ENCODE results near the gene YWHAG.
A peak's percentile ranks its signal among the peaks of the same experiment; 100 is the strongest.
"Not testable (repeated sequence)": the region's sequence is repeated elsewhere in the genome, so short reads cannot be mapped to it uniquely, and the experiment has no call there.

YWHAG gene

GRCh38 chr7:76371396-76371795 is 12.6 kb upstream of the YWHAG start:
- Histone ChIP-seq H3K27ac (no peak overlapping the region), H3K36me3 (ENCODE audit: control insufficient read depth, insufficient read depth, low read length) (no peaks in the 10 kb centered on the region), H2AFZ (no peak overlapping the region), H3K4me1 (peaks cover 8% of the 10 kb centered on the region), H3K4me3 (ENCODE audit: low read depth, low read length) (no peak overlapping the region), H3K4me2 (ENCODE audit: low read length) (no peak overlapping the region), H3K9me3 (ENCODE audit: control insufficient read depth, low read length) (no peaks in the 10 kb centered on the region), H3K9ac (no peak overlapping the region), H3K27me3 (ENCODE audit: control insufficient read depth, insufficient read depth, low read length) (no peaks in the 10 kb centered on the region), H3K79me2 (no peaks in the 10 kb centered on the region)
- no peak for TF ChIP-seq CTCF (IDR thresholded peaks at IDR 0.05)

GRCh38 chr7:76369018-76369417 is 10.2 kb upstream of the YWHAG start:
- Histone ChIP-seq H3K4me1 (peaks cover 12% of the 10 kb centered on the region), H3K9me3 (ENCODE audit: control insufficient read depth, low read length) (no peaks in the 10 kb centered on the region), H3K27ac (no peak overlapping the region), H3K9ac (no peak overlapping the region), H3K4me3 (ENCODE audit: low read depth, low read length) (no peak overlapping the region), H3K36me3 (ENCODE audit: control insufficient read depth, insufficient read depth, low read length) (no peaks in the 10 kb centered on the region), H2AFZ (peak overlapping the region; percentile 77), H3K79me2 (no peaks in the 10 kb centered on the region), H3K4me2 (ENCODE audit: low read length) (peak overlapping the region; percentile 22), H3K27me3 (ENCODE audit: control insufficient read depth, insufficient read depth, low read length) (no peaks in the 10 kb centered on the region)
- TF ChIP-seq CTCF (IDR thresholded peaks at IDR 0.05), result no peak

GRCh38 chr7:76368190-76368589 is 9.4 kb upstream of the YWHAG start:
- H3K4me3 ChIP-seq (ENCODE audit: low read depth, low read length), result no peak overlapping the region
- no peak overlapping the region for H3K27ac ChIP-seq
- TF ChIP-seq CTCF (IDR thresholded peaks at IDR 0.05), result no peak
- no peaks in the 10 kb centered on the region for H3K9me3 ChIP-seq (ENCODE audit: control insufficient read depth, low read length)
- H3K4me1 ChIP-seq, result peaks cover 12% of the 10 kb centered on the region
- no peaks in the 10 kb centered on the region for H3K79me2 ChIP-seq
- no peak overlapping the region for H3K4me2 ChIP-seq (ENCODE audit: low read length)
- H3K9ac ChIP-seq, result no peak overlapping the region
- H2AFZ ChIP-seq, result no peak overlapping the region
- no peaks in the 10 kb centered on the region for H3K27me3 ChIP-seq (ENCODE audit: control insufficient read depth, insufficient read depth, low read length)
- no peaks in the 10 kb centered on the region for H3K36me3 ChIP-seq (ENCODE audit: control insufficient read depth, insufficient read depth, low read length)

- H3K36me3 ChIP-seq (ENCODE audit: control insufficient read depth, insufficient read depth, low read length), result no peaks in the 10 kb centered on the region
- no peak for TF ChIP-seq CTCF (IDR thresholded peaks at IDR 0.05)
- H3K9ac ChIP-seq, result no peak overlapping the region
- H3K4me2 ChIP-seq (ENCODE audit: low read length), result no peak overlapping the region
- H2AFZ ChIP-seq, result peak overlapping the region; percentile 89
- no peak overlapping the region for H3K4me3 ChIP-seq (ENCODE audit: low read depth, low read length)
- H3K4me1 ChIP-seq, result peaks cover 11% of the 10 kb centered on the region
- H3K27ac ChIP-seq, result peak overlapping the region; percentile 50
- no peaks in the 10 kb centered on the region for H3K9me3 ChIP-seq (ENCODE audit: control insufficient read depth, low read length)
- no peaks in the 10 kb centered on the region for H3K27me3 ChIP-seq (ENCODE audit: control insufficient read depth, insufficient read depth, low read length)
- no peaks in the 10 kb centered on the region for H3K79me2 ChIP-seq
These were observed 5.4 kb upstream of the YWHAG start for GRCh38 chr7:76364198-76364584.

- H3K4me2 ChIP-seq (ENCODE audit: low read length); H3K4me1 ChIP-seq; H3K9me3 ChIP-seq (ENCODE audit: control insufficient read depth, low read length); H3K27ac ChIP-seq; H3K4me3 ChIP-seq (ENCODE audit: low read depth, low read length); H3K9ac ChIP-seq; H3K36me3 ChIP-seq (ENCODE audit: control insufficient read depth, insufficient read depth, low read length); H3K27me3 ChIP-seq (ENCODE audit: control insufficient read depth, insufficient read depth, low read length); H3K79me2 ChIP-seq: not testable (repeated sequence)
- H2AFZ ChIP-seq, result peak overlapping the region; percentile 89
These were observed 5.0 kb upstream of the YWHAG start for GRCh38 chr7:76363754-76364153.
